HL-60 (cell line): ENCODE measurements around the gene DTNBP1.

ENCODE experiments used
- DNase-seq, 2 experiments: peaks; one replicate each; pipeline ENCODE4 v3.0.0-alpha.2; 2010 to 2020; ENCODE audit warnings: low read depth in 1 of 2, low spot score in 1 of 2
- H3K27ac ChIP-seq: fragments of 250-450 bp; sonication (Bioruptor Pico); replicated peaks from 2 replicates; pipeline ENCODE4 v1.5.1; 2020; ENCODE audit warnings: mild to moderate bottlenecking, moderate library complexity
- H3K27me3 ChIP-seq: fragments of 250-450 bp; sonication (Bioruptor Pico); 2 replicates; pipeline ENCODE4 v1.5.1; 2021; ENCODE audit warnings: mild to moderate bottlenecking, moderate library complexity; ENCODE audit not compliant: insufficient read depth, poor library complexity, severe bottlenecking
- H3K4me3 ChIP-seq: replicated peaks from 2 replicates; pipeline ENCODE4 v1.5.1; 2011; ENCODE audit warnings: mild to moderate bottlenecking, control low read depth, low read length; ENCODE audit not compliant: insufficient read depth
- GABPA ChIP-seq: IDR thresholded peaks from 2 replicates; pipeline ENCODE4 v1.6.1; 2012; ENCODE audit warnings: low read depth
- POLR2AphosphoS5 ChIP-seq: IDR thresholded peaks from 2 replicates; pipeline ENCODE4 v1.6.1; 2012; ENCODE audit warnings: low read depth
- REST ChIP-seq: IDR thresholded peaks from 2 replicates; pipeline ENCODE4 v1.6.1; 2012; ENCODE audit warnings: low read depth; ENCODE audit not compliant: insufficient replicate concordance
- SPI1 ChIP-seq: IDR thresholded peaks from 2 replicates; pipeline ENCODE4 v1.6.1; 2012; ENCODE audit warnings: low read depth, mild to moderate bottlenecking, borderline replicate concordance
- TF ChIP-seq, protein P1 (sequence below): IDR thresholded peaks from one replicate; pipeline ENCODE4 v1.5.1; 2011; ENCODE audit warnings: low read length, control low read depth, inconsistent platforms; ENCODE audit not compliant: insufficient read depth

DTNBP1 gene

DNA sequence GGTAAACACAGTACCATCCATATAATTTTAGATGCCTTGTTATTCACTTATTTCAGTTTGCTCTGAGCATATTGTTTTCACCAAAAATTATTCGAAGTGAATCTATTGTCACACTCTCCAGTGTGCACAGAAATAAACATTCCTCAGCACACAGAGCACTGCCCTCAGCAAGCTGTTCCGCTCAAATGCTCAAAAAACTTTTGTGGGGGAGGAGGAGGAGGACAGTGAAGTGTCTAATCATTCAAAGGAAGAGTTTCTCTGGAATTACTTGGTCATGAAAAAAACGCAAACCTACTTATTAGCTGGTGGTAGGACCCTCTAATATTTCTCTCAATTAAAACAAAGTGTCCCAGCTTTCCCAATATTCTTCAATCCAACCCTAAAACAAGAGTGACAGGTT lies 88.3 kb downstream of the DTNBP1 start:
- DNase-seq: no peak
- TF ChIP-seq REST: no peak
- TF ChIP-seq, protein P1, sequence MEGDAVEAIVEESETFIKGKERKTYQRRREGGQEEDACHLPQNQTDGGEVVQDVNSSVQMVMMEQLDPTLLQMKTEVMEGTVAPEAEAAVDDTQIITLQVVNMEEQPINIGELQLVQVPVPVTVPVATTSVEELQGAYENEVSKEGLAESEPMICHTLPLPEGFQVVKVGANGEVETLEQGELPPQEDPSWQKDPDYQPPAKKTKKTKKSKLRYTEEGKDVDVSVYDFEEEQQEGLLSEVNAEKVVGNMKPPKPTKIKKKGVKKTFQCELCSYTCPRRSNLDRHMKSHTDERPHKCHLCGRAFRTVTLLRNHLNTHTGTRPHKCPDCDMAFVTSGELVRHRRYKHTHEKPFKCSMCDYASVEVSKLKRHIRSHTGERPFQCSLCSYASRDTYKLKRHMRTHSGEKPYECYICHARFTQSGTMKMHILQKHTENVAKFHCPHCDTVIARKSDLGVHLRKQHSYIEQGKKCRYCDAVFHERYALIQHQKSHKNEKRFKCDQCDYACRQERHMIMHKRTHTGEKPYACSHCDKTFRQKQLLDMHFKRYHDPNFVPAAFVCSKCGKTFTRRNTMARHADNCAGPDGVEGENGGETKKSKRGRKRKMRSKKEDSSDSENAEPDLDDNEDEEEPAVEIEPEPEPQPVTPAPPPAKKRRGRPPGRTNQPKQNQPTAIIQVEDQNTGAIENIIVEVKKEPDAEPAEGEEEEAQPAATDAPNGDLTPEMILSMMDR: no peak
- TF ChIP-seq POLR2AphosphoS5: no peak
- no peak for TF ChIP-seq GABPA
- TF ChIP-seq SPI1: no peak
- H3K4me3 ChIP-seq: no peak overlapping the region
- H3K27ac ChIP-seq: no peak overlapping the region
- H3K27me3 ChIP-seq: no peaks in the 10 kb centered on the region

- no peaks in the 10 kb centered on the region for H3K27me3 ChIP-seq
- TF ChIP-seq POLR2AphosphoS5: no peak
- no peak for TF ChIP-seq GABPA
- no peak for TF ChIP-seq SPI1
- TF ChIP-seq, protein P1: no peak
- no peak for TF ChIP-seq REST
- no peak overlapping the region for H3K27ac ChIP-seq
- H3K4me3 ChIP-seq: no peak overlapping the region
- DNase-seq: no peak
Measured at GRCh38 chr6:15574023-15574422, 88.8 kb downstream of the DTNBP1 start.

DNA sequence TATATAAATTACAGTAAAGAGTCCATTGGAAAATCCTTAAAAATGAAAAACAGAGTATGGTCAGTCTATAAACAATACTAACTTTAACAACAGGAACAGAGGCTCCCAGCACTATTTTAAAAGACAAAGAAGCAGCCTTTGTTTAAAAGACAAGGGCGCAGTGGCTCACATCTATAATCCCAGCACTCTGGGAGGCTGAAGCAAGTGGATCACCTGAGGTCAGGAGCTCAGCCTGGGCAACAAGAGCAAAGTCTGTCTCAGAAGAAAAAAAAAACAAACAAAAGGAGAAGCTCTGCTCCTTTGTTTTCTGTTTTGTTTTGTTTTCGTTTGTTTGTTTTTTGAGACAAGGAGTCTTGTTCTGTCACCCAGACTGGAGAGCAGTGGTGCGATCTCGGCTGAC lies 89.4 kb downstream of the DTNBP1 start:
- no peak for TF ChIP-seq POLR2AphosphoS5
- TF ChIP-seq SPI1: no peak
- no peak for TF ChIP-seq REST
- TF ChIP-seq, protein P1: no peak
- no peak for TF ChIP-seq GABPA
- Histone ChIP-seq H3K27ac (no peak overlapping the region), H3K4me3 (no peak overlapping the region), H3K27me3 (no peaks in the 10 kb centered on the region)
- no peak for DNase-seq
